Trophoblast cell (in vitro differentiated cells and primary cell): ENCODE data around the gene CDK2.

Experiments
- DNase-seq, 2 donors: peaks; one replicate each; pipeline ENCODE4 v3.0.0-alpha.2; 2016
- H2AFZ ChIP-seq: 2 replicates; pipeline ENCODE4 v1.6.1; 2013; ENCODE audit warnings: low read length, moderate library complexity, mild to moderate bottlenecking; ENCODE audit not compliant: insufficient read depth, poor library complexity
- H2AK5ac ChIP-seq: 2 replicates; pipeline ENCODE4 v1.6.1; 2013; ENCODE audit warnings: mild to moderate bottlenecking, low read length
- H2BK120ac ChIP-seq: 2 replicates; pipeline ENCODE4 v1.6.1; 2013; ENCODE audit warnings: low read length, mild to moderate bottlenecking, moderate library complexity; ENCODE audit not compliant: insufficient read depth, poor library complexity
- H2BK12ac ChIP-seq: 2 replicates; pipeline ENCODE4 v1.6.1; 2013; ENCODE audit warnings: mild to moderate bottlenecking, low read length, moderate library complexity
- H2BK5ac ChIP-seq: 2 replicates; pipeline ENCODE4 v1.6.1; 2013; ENCODE audit warnings: low read length, low read depth, moderate library complexity, mild to moderate bottlenecking; ENCODE audit not compliant: poor library complexity
- H3K14ac ChIP-seq: 2 replicates; pipeline ENCODE4 v1.6.1; 2013; ENCODE audit warnings: mild to moderate bottlenecking, low read length
- H3K18ac ChIP-seq: 2 replicates; pipeline ENCODE4 v1.6.1; 2013; ENCODE audit warnings: mild to moderate bottlenecking, low read length
- H3K23ac ChIP-seq: 2 replicates; pipeline ENCODE4 v1.6.1; 2013; ENCODE audit warnings: low read length
- H3K27ac ChIP-seq: 2 replicates; pipeline ENCODE4 v1.5.1; 2013; ENCODE audit warnings: low read depth, mild to moderate bottlenecking, inconsistent platforms, low read length, moderate library complexity
- H3K27me3 ChIP-seq: 2 replicates; pipeline ENCODE4 v1.6.1; 2013; ENCODE audit warnings: inconsistent platforms, mild to moderate bottlenecking, low read length, moderate library complexity; ENCODE audit not compliant: insufficient read depth
- H3K36me3 ChIP-seq, 2 experiments: 1 replicate in 1 of 2; 2 replicates in 1 of 2; pipeline ENCODE4 v1.6.1; 2013; ENCODE audit warnings: low read length in 2 of 2, mild to moderate bottlenecking in 2 of 2, moderate library complexity in 1 of 2; ENCODE audit not compliant: insufficient read depth in 2 of 2, control insufficient read depth in 1 of 2
- H3K4ac ChIP-seq: 2 replicates; pipeline ENCODE4 v1.6.1; 2013; ENCODE audit warnings: low read depth, mild to moderate bottlenecking, low read length, moderate library complexity
- H3K4me1 ChIP-seq, 2 experiments: 1 replicate in 1 of 2; 2 replicates in 1 of 2; pipeline ENCODE4 v1.6.1; 2013; ENCODE audit warnings: low read length in 2 of 2, mild to moderate bottlenecking in 2 of 2, moderate library complexity in 1 of 2; ENCODE audit not compliant: insufficient read depth in 2 of 2, control insufficient read depth in 1 of 2
- H3K4me2 ChIP-seq: 2 replicates; pipeline ENCODE4 v1.6.1; 2013; ENCODE audit warnings: inconsistent platforms, mild to moderate bottlenecking, low read length, moderate library complexity
- H3K4me3 ChIP-seq: 2 replicates; pipeline ENCODE4 v1.5.1; 2013; ENCODE audit warnings: mild to moderate bottlenecking, low read depth, low read length, inconsistent platforms
- H3K79me1 ChIP-seq: one replicate; pipeline ENCODE4 v1.6.1; 2013; ENCODE audit warnings: low read length
- H3K79me2 ChIP-seq: 2 replicates; pipeline ENCODE4 v1.6.1; 2013; ENCODE audit warnings: low read length, mild to moderate bottlenecking; ENCODE audit not compliant: control insufficient read depth, insufficient read depth, poor library complexity
- H3K9ac ChIP-seq: 2 replicates; pipeline ENCODE4 v1.6.1; 2013; ENCODE audit warnings: mild to moderate bottlenecking, low read length
- H3K9me3 ChIP-seq: 2 replicates; pipeline ENCODE4 v1.6.1; 2013; ENCODE audit warnings: low read depth, mild to moderate bottlenecking, control low read depth, inconsistent platforms, low read length; ENCODE audit not compliant: insufficient read depth
- H4K12ac ChIP-seq: 2 replicates; pipeline ENCODE4 v1.6.1; 2013; ENCODE audit warnings: low read depth, mild to moderate bottlenecking, low read length, moderate library complexity
- H4K8ac ChIP-seq: 2 replicates; pipeline ENCODE4 v1.6.1; 2013; ENCODE audit warnings: low read depth, mild to moderate bottlenecking, low read length, moderate library complexity
- H4K91ac ChIP-seq: one replicate; pipeline ENCODE4 v1.6.1; 2013; ENCODE audit warnings: low read depth, mild to moderate bottlenecking, low read length, moderate library complexity
- WGBS: extraction: QIAGEN DNeasy Blood & Tissue Kit; methylation state at CpG from one replicate; pipeline ENCODE4 v1.1.7; 2013; ENCODE audit warnings: missing lambda C conversion rate; ENCODE audit not compliant: insufficient read length, insufficient coverage; ENCODE audit errors: extremely low coverage; 5-methylcytosine and 5-hydroxymethylcytosine counted together

The CDK2 gene

DNA sequence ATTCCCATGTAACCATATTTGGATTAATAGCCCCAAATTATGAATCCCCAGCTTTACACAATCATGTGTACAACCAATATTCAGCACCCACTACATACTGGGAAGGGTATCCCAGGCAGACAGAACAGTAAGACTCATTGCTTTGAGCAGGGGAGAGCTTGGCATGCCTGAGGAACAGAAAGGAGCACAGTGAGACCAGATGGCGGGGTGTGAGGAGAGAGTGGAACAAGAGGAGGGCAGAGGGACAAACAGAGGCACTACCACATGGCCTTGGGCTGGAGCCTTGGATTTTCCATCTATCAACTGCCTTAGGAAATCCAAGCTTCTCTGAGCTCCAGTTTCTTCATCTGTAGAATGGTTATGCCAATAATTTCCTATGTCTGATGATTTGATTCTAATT is 31.9 kb upstream of the CDK2 start:
- Histone ChIP-seq H3K23ac (no peak overlapping the region), H3K4me3 (no peak overlapping the region), H3K79me2 (peaks cover 2% of the 10 kb centered on the region), H3K9ac (no peak overlapping the region), H3K27me3 (no peaks in the 10 kb centered on the region), H3K9me3 (no peaks in the 10 kb centered on the region), H3K14ac (no peak overlapping the region), H2BK120ac (no peak overlapping the region), H3K18ac (no peak overlapping the region), H3K4me2 (no peak overlapping the region), H2AFZ (no peak overlapping the region), H3K79me1 (peaks cover 9% of the 10 kb centered on the region), H3K4ac (no peak overlapping the region), H4K12ac (no peak overlapping the region), H3K27ac (no peak overlapping the region), H4K91ac (no peak overlapping the region), H3K4me1 (peaks cover 14 to 22% of the 10 kb centered on the region in 2 experiments), H4K8ac (no peak overlapping the region), H3K36me3 (peaks cover 7 to 13% of the 10 kb centered on the region in 2 experiments), H2BK12ac (peak overlapping the region; percentile 33), H2AK5ac (no peak overlapping the region), H2BK5ac (no peak overlapping the region)
- DNase-seq, result no peak
- WGBS, result no CpG with 5 or more reads among the region's 1 CpG

DNA sequence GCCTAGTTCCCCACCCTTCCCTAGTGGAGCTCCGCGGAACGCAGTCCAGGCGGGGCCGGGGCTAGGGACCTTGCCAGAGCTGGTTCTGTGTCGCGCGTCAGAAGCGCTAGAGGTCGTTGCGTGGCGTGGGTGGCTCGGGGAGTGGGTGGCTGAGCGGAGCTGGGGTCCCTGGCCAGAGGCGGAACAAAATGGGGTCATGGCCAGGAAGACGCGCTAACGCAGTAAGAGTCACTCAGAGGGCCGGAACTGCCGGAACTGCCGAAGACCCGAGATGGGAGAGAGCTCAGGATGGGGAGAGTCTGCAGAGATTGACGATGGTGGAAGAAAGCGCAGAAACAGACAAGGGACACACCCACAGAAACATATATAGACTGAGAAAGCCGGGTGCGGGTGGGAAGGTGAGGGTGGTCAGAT is 30.9 kb upstream of the CDK2 start:
- Histone ChIP-seq H3K27ac (no peak overlapping the region), H3K23ac (no peak overlapping the region), H3K14ac (no peak overlapping the region), H3K9me3 (no peaks in the 10 kb centered on the region), H4K12ac (no peak overlapping the region), H3K36me3 (peaks cover 9 to 13% of the 10 kb centered on the region in 2 experiments), H3K4me2 (no peak overlapping the region), H3K4me3 (no peak overlapping the region), H3K79me1 (peaks cover 9% of the 10 kb centered on the region), H2BK12ac (no peak overlapping the region), H3K18ac (no peak overlapping the region), H2AK5ac (no peak overlapping the region), H3K79me2 (peaks cover 2% of the 10 kb centered on the region), H3K27me3 (no peaks in the 10 kb centered on the region), H2BK120ac (no peak overlapping the region), H4K8ac (no peak overlapping the region), H3K9ac (no peak overlapping the region), H3K4me1 (peaks cover 12 to 26% of the 10 kb centered on the region in 2 experiments), H2BK5ac (no peak overlapping the region), H4K91ac (no peak overlapping the region), H3K4ac (no peak overlapping the region), H2AFZ (no peak overlapping the region)
- no CpG with 5 or more reads among the region's 26 CpGs for WGBS
- no peak for DNase-seq

DNA sequence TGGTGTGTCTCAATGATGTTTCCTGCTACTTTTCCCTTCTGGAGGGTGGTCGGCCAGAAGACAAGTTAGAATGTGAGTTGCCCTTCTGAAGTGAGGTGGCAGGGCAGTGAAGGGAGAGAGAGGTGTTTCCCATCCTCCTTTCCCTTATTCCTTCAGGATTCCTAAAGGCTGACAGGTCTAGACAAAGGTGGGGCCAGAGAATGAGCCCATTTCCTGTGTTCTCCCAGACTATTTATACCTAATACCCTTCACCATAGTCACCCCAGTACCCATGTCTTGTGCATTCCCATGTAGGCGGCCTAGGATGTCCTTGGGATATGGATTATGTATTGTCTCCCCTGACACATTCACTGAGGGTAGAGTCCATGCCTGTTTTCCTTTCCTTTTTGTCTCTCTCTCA is 28.6 kb upstream of the CDK2 start:
- Histone ChIP-seq H3K79me2 (no peaks in the 10 kb centered on the region), H3K36me3 (peaks cover 17 to 28% of the 10 kb centered on the region in 2 experiments), H3K79me1 (no peaks in the 10 kb centered on the region), H2AFZ (no peak overlapping the region), H3K14ac (no peak overlapping the region), H3K4me3 (no peak overlapping the region), H3K4me2 (no peak overlapping the region), H3K9ac (no peak overlapping the region), H3K23ac (no peak overlapping the region), H3K4me1 (peaks cover 0 to 9% of the 10 kb centered on the region in 2 experiments), H3K9me3 (no peaks in the 10 kb centered on the region), H2AK5ac (no peak overlapping the region), H3K18ac (no peak overlapping the region), H4K91ac (no peak overlapping the region), H2BK12ac (no peak overlapping the region), H4K8ac (no peak overlapping the region), H4K12ac (no peak overlapping the region), H3K27ac (no peak overlapping the region), H3K4ac (no peak overlapping the region), H2BK5ac (no peak overlapping the region), H3K27me3 (no peaks in the 10 kb centered on the region), H2BK120ac (no peak overlapping the region)
- WGBS, result no CpG with 5 or more reads among the region's 2 CpGs
- no peak for DNase-seq

DNA sequence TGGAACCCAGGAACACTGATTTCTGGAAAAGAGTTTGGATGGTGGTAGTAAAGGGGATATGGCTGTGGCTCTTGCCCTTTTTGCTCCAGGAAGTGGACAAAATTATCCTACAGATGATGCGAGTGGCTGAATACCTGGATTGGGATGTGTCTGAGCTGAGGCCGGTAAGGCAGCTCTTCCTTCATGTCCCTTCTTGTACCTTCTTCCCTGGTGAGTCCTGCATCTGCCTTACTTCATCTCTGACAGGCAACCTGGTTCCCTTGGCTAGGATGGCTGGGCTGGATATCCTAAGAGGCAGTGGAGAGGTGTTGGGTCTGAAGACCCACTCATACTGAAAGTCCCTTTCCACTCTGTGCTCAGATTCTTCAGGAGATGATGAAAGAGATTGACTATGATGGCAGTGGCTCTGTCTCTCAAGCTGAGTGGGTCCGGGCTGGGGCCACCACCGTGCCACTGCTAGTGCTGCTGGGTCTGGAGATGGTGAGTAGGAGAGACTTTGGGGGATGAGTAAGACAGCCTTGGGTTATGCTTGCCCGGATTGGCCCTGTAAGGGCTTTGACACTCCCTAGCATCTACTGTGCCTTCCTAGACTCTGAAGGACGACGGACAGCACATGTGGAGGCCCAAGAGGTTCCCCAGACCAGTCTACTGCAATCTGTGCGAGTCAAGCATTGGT is 27.7 kb upstream of the CDK2 start:
- Histone ChIP-seq H4K91ac (no peak overlapping the region), H2AK5ac (no peak overlapping the region), H2BK5ac (no peak overlapping the region), H4K8ac (no peak overlapping the region), H3K9me3 (no peaks in the 10 kb centered on the region), H3K4me1 (peaks cover 0 to 3% of the 10 kb centered on the region in 2 experiments), H3K27ac (no peak overlapping the region), H4K12ac (no peak overlapping the region), H3K23ac (no peak overlapping the region), H3K9ac (no peak overlapping the region), H3K14ac (no peak overlapping the region), H2BK12ac (no peak overlapping the region), H3K27me3 (no peaks in the 10 kb centered on the region), H3K4me3 (no peak overlapping the region), H2AFZ (no peak overlapping the region), H2BK120ac (no peak overlapping the region), H3K79me2 (no peaks in the 10 kb centered on the region), H3K4me2 (no peak overlapping the region), H3K4ac (no peak overlapping the region), H3K79me1 (no peaks in the 10 kb centered on the region), H3K18ac (no peak overlapping the region), H3K36me3 (peaks cover 17 to 28% of the 10 kb centered on the region in 2 experiments)
- DNase-seq, result no peak
- no CpG with 5 or more reads among the region's 8 CpGs for WGBS
